Stimulated activated CD4-positive, alpha-beta T cell treated with anti-CD3 and anti-CD28 coated beads, Interleukin-4, amount 100 ng/mL, for 4 hours (primary cell): Measurements from ENCODE around the gene BMP10.
"Not testable (repeated sequence)": the region's sequence is repeated elsewhere in the genome, so short reads cannot be mapped to it uniquely, and the experiment has no call there.

ENCODE experiments used
- DNase-seq, 2 experiments: peaks; one replicate each; pipeline ENCODE4 v3.0.0-alpha.2; 2020

BMP10 gene

GRCh38 chr2:68871159-68871764 lies at the start of gene BMP10:
TSS of gene BMP10 (minus strand) at chr2:68871397. CDS start at chr2:68871358, 39 bp downstream.
- no peak for DNase-seq

DNA sequence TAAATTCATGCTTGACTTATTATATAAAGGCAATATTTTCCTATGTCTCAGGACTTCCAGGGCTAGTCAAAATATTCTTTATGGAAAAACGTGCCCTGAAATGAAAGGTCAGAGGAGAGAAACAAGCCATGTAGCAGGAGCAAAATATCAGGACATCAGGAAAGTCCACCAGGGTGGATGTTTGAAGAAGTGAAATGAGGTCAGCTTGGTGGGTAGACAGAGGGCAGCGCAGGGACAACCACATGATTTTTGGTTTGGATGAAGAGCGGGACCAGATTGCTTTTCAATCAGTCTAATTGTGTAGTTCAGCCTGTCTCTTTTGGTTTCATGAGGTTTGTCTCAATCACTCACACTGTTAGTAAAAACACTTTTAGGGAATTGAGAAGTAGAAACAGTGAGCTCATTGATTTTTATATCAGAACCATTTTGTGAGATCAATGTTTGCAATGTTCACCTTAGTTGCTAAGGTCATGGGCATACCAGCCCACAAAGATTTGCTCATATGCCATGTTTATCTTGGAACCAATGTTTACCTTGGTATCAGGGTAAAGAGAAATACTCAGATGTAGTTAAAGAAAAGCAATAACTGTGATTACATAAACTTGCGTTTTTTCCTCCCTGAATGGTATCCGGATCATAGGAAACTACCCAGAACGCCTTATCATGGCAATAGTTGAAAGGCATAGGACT lies 49.4 kb upstream of the BMP10 start:
- no peak for DNase-seq

DNA sequence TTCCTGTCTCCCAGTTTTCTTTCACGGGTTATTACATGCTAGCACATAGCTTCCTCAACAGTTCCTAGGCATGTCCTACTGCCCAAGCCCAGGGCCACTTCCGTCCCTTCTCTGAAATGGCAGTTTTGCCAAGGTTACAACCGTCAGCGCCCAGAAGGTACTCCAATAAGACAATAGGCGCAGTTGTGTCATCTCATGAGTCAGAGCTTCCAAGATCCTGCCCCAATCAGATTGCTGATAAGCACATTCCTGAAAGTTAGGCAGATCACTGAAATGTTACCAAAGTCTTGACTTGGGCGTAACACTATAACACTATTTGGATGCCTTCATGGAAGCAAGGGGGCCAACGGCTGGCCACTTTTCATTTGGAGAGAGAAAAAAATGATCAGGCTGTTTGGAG lies 47.3 kb upstream of the BMP10 start:
- DNase-seq = no peak

DNA sequence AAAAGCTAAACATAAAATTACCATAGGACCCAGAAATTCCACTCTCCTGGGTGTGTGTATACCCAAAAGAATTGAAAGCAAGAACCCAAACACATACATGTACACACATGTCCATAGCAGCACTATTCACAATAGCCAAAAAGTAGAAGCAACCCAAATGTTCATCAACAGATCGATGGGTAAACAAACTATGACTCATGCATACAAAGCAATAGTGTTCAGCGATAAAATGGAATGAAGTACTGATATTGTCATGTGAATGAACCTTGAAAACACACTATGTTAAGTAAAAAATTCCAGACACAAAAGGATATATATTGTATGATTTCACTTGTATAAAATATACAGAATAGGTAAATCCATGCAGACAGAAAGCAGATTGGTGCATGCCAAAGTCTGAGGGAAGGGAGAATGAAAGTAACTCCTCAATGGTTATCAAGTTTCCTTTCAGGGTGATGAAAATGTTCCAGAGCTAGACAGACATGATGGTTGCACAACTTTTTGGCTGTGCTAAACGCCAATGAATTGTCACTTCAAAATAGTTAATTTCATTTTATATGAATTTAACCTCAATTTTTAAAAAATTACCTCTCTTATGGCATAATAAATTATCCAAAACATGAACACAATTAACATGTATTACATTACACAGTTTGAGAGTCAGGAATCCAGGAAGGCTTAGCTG lies 46.0 kb upstream of the BMP10 start:
- DNase-seq = no peak

DNA sequence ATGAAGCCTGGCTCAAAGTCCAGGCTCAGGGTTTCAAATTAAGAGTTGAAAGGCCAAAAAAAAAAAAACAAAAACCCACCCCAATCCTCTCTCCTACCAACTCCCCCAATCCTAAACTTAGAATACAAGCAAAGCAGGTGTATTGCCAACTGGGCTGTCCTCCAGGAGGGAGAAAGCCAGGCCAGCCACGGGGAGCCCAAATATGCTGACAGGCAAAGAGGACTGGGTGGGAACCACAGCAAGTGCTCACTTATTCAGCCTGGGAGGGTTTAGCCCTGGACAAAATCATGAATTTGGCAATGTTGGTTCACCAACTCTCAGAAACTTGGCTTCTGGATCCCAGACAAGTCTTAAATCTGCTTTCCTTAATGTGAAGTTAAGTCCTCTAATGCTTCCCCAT lies 45.0 kb upstream of the BMP10 start:
- DNase-seq = no peak

GRCh38 chr2:68915393-68915792 lies 44.2 kb upstream of the BMP10 start:
- DNase-seq = no peak

- DNase-seq = no peak
These were observed 42.2 kb upstream of the BMP10 start for GRCh38 chr2:68913359-68913758.

DNA sequence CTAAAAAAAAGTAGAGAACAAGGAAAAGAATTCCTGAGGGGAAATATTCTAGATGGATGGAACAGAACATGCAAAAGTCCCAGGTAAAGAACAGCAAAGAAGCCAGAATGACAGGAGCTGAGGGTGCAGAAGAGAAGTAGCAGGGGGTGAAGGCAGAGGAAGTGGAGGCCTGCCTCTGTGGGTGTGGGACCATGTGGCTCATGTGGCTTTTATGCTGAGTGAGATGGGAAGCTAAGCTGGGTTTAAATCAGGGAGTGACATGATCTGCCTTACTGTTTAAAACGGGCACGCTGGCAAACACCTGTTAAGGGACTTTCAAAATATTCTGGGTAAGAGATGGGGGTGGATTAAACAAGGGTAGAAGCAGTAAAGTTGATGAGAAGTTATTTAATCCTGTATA lies 41.5 kb upstream of the BMP10 start:
- peak in 1 of 2 experiments; percentile 39 for DNase-seq

- no peak for DNase-seq
These were observed 40.9 kb upstream of the BMP10 start for GRCh38 chr2:68912111-68912510.

- no peak for DNase-seq
These were observed 40.5 kb upstream of the BMP10 start for GRCh38 chr2:68911709-68912108.

DNA sequence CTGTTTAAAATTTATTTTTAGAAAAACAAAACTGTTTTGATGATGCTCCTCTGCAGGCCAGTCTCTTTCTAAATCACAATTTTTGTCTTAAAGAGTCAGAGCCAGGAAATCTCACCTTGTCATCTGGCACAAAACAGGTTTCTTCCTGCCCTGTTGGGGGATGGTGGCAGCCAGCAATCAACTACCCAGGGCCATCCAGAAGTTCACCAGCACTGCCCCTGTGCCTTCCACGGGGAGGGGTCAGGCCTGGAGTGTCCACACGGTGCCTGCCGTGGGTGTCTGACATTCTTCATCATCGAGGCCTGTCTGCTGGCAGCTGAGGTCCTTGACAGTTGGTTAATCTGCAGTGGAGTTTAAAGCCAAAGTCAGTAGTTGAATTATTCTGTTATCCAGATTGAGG lies 40.0 kb upstream of the BMP10 start:
- no peak for DNase-seq

- DNase-seq = peak; percentile 66 to 71
These were observed 38.8 kb upstream of the BMP10 start for GRCh38 chr2:68909793-68910674.

DNA sequence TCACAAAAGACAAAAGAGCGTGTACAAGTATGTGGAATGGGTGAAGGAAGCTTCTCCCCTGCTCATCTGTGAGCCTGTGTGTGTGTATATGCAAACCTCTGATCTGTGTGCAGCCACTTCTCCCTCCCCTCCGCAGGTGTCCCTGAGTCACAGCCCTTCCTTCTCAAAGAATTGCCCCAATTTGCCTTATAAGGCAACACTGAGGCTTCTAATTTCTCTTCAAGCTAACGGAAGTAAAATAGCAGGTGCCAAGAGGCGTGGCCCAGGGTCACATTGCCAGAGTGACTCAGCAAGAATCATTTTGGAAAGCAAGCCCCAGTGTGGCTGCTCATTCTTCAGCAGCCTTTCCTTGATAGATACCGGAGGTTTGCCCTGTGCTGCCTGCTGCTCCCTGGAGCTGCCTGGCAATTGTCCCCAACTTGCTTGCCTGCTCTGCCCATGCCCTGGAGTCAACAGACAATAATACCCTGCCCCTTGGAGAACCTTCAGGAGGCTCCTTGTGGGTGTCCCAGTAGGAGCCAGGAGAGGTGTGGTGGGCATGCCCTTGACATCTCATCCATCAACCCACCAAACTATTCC lies 37.3 kb upstream of the BMP10 start:
- peak; percentile 65 to 92 for DNase-seq

GRCh38 chr2:68907920-68908253 lies 36.7 kb upstream of the BMP10 start:
- DNase-seq = no peak

- DNase-seq = peak in 1 of 2 experiments; percentile 33
These were observed 36.2 kb upstream of the BMP10 start for GRCh38 chr2:68907232-68907919.

GRCh38 chr2:68906716-68907115 lies 35.5 kb upstream of the BMP10 start:
- DNase-seq = no peak

DNA sequence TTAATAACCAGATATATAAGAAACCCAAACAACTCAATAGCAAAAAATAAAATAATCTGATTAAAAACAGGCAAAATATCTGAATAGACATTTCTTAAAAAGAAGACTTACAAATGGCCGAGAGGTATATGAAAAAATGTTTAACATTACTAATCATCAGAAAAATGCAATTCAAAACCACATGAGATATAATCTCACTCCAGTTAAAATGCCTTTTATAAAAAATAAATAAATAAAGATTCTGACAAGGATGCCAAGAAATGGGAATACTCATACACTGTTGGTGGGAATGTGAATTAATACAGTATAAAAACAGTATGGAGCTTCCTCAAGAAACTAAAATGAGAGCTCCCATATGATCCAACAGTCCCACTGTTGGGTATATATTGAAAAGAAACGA lies 33.9 kb upstream of the BMP10 start:
- no peak for DNase-seq

DNA sequence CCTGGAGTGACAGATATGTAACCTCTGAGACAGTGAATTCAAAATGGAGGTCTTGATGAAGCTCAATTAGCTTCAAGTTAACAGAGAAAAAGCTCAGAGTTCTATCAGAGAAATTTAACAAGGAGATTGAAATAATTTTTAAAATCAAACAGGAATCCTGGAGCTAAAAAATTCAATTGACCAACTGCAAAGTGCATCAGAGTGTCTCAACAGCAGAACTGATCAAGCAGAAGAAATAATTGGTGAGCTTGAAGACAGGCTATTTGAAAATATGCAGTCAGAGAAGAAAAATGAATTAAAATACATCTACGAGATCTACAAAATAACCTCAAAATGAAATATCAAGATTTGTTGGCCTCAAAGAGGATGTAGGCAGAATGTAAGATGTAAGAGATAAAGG lies 30.4 kb upstream of the BMP10 start:
- DNase-seq = no peak

DNA sequence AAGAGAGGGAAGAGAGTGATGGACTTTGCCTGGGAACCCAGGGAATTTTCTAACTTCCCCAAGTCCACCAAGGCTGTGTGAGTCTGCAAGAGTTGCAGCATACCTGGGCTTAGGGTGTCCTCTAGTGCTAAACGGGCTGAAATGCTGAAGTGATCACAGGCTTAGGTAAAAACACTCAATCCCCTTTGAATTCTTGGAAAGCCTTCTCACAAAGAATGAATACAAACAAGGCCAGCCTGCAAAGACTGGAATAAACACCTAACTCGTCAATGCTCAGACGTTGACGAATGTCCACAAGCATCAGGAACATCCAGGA lies 30.0 kb upstream of the BMP10 start:
- no peak for DNase-seq

DNA sequence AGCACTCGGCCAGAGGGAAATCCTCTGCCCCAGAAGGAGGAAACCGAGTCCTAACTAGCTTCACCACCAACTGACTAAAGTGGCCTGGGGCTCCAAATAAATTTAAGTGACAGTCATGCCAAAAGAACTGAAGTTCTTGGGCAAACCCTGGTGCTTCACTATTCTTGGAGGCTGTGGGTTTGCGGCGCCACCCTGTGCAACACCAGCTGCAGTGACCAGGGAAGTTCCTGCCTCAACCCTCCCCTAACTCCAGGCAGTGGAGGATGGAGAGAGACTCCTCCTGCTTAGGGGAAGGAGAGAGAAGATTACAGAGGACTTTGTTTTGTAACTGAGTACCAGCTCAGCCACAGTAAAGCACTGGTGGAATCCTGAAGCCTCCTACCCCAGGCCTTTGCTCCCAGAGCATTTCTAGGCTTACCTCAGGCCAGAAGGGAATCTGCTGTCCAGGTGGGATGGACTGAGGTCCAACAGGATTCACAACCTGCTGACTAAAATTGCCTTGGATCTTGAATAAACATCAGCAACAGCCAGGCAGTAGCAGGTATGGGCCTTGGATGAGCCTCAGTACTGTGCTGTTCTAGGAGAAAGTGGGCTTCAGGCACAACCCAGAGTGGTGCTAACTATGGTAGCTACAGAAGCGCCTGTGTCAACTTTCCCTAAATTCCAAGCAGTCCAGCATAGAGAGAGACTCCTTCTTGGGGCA lies 29.4 kb upstream of the BMP10 start:
- DNase-seq = no peak

DNA sequence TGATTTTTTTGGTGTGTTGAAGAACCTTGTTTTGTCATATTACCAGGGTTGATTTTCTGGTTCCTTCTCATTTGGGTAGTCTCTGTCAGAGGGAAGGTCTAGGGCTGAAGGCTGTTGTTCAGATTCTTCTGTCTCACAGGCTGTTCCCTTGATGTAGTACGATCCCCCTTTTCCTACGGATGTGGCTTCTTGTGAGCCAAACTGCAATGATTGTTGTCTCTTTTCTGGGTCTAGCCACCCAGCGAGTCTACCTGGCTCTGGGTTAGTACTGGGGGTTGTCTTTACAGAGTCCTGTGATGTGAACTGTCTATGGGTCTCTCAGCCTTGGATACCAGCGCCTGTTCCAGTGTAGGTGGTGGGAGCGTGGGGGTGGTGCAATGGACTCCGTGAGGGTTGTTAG lies 24.8 kb upstream of the BMP10 start:
- not testable (repeated sequence) for DNase-seq

- DNase-seq = no peak
These were observed 18.3 kb upstream of the BMP10 start for GRCh38 chr2:68889500-68889899.
